OCI-LY3 (cell line): Measurements from ENCODE around the gene TTI1.

Experiments
- H2AFZ ChIP-seq: fragments of 200-600, 300-600 bp; shearing (Covaris generic); 2 replicates; pipeline ENCODE4 v1.6.0; 2014; ENCODE audit warnings: antibody characterized with exemption, low read depth, low read length
- H3K27ac ChIP-seq: fragments of 200-600, 300-600 bp; sonication (generic); 2 replicates; pipeline ENCODE4 v1.5.1; 2014; ENCODE audit warnings: mild to moderate bottlenecking, low read length, moderate library complexity, mixed read lengths
- H3K27me3 ChIP-seq: fragments of 200-600, 300-600 bp; sonication (generic); 2 replicates; pipeline ENCODE4 v1.6.1; 2014; ENCODE audit warnings: low read depth, low read length, mixed read lengths
- H3K36me3 ChIP-seq: fragments of 200-600, 300-600 bp; sonication (generic); replicated peaks from 2 replicates; pipeline ENCODE3; 2014; ENCODE audit warnings: low read depth, low read length, mixed read lengths
- H3K4me1 ChIP-seq: fragments of 300-600, 200-600 bp; sonication (generic); 2 replicates; pipeline ENCODE4 v1.6.1; 2014; ENCODE audit warnings: low read length, mixed read lengths
- H3K4me2 ChIP-seq: fragments of 200-600, 300-600 bp; sonication (generic); 2 replicates; pipeline ENCODE4 v1.6.1; 2014; ENCODE audit warnings: low read length, mixed read lengths
- H3K4me3 ChIP-seq: fragments of 300-600, 200-600 bp; sonication (generic); 2 replicates; pipeline ENCODE4 v1.5.1; 2014; ENCODE audit warnings: antibody characterized with exemption, mild to moderate bottlenecking, low read length, moderate library complexity
- H3K79me2 ChIP-seq: fragments of 300-600, 200-600 bp; shearing (Covaris generic); 2 replicates; pipeline ENCODE4 v1.6.1; 2014; ENCODE audit warnings: mild to moderate bottlenecking, low read length, mixed read lengths
- H3K9ac ChIP-seq: fragments of 300-600, 200-600 bp; shearing (Covaris generic); 2 replicates; pipeline ENCODE4 v1.6.0; 2014; ENCODE audit warnings: mild to moderate bottlenecking, low read length, moderate library complexity
- H3K9me3 ChIP-seq: fragments of 200-600, 300-600 bp; shearing (Covaris generic); 2 replicates; pipeline ENCODE4 v1.6.1; 2014; ENCODE audit warnings: low read length, mixed read lengths; ENCODE audit not compliant: insufficient read depth
- H4K20me1 ChIP-seq: fragments of 200-600, 300-600 bp; sonication (generic); 2 replicates; pipeline ENCODE4 v1.6.1; 2016; ENCODE audit warnings: low read length, mixed read lengths; ENCODE audit not compliant: insufficient read depth
- EZH2phosphoT487 ChIP-seq: fragments of 200-600 bp; shearing (Covaris generic); IDR thresholded peaks from 2 replicates; pipeline ENCODE4 v1.6.1; 2018; ENCODE audit warnings: antibody characterized with exemption, mixed run types, low read depth
- TF ChIP-seq, protein P1 (sequence below): fragments of 200-600, 300-600 bp; sonication (generic); IDR thresholded peaks from 2 replicates; pipeline ENCODE4 v1.5.1; 2014; ENCODE audit warnings: antibody characterized with exemption, low read length, low read depth

TTI1 gene

DNA sequence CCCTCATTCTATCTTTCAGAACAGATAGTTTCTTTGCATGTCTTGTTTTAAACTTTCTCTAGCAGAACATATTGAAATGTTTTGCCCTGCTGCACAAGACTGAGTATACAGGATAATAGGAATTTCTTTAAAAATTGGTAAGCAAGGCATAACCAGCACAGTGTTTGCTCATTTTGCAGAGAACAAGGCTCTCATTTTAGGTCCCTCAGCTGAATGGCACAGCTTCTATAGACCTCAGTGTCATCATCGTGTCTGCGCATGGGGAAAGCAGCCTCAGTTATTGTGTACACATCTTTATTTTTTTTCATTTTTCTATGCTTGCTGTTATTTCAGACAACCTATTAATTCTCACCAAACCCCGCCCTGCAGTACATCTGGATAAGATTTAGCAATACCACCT is 35.7 kb downstream of the TTI1 start:
- Histone ChIP-seq H3K27ac (no peak overlapping the region), H3K4me1 (peaks cover 16% of the 10 kb centered on the region), H3K9me3 (no peaks in the 10 kb centered on the region), H3K27me3 (no peaks in the 10 kb centered on the region), H3K9ac (no peak overlapping the region), H2AFZ (no peak overlapping the region), H3K36me3 (peaks cover 85% of the 10 kb centered on the region), H3K4me2 (no peak overlapping the region), H3K4me3 (no peak overlapping the region), H4K20me1 (peaks cover 3% of the 10 kb centered on the region; the same call in 1 of the 2 replicates), H3K79me2 (no peaks in the 10 kb centered on the region)
- TF ChIP-seq, protein P1, sequence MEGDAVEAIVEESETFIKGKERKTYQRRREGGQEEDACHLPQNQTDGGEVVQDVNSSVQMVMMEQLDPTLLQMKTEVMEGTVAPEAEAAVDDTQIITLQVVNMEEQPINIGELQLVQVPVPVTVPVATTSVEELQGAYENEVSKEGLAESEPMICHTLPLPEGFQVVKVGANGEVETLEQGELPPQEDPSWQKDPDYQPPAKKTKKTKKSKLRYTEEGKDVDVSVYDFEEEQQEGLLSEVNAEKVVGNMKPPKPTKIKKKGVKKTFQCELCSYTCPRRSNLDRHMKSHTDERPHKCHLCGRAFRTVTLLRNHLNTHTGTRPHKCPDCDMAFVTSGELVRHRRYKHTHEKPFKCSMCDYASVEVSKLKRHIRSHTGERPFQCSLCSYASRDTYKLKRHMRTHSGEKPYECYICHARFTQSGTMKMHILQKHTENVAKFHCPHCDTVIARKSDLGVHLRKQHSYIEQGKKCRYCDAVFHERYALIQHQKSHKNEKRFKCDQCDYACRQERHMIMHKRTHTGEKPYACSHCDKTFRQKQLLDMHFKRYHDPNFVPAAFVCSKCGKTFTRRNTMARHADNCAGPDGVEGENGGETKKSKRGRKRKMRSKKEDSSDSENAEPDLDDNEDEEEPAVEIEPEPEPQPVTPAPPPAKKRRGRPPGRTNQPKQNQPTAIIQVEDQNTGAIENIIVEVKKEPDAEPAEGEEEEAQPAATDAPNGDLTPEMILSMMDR = no peak
- TF ChIP-seq EZH2phosphoT487 = no peak

- Histone ChIP-seq H3K4me3 (no peak overlapping the region), H4K20me1 (peaks cover 3% of the 10 kb centered on the region; the same call in 1 of the 2 replicates), H3K36me3 (peaks cover 86% of the 10 kb centered on the region), H3K4me2 (no peak overlapping the region), H3K79me2 (no peaks in the 10 kb centered on the region), H3K27ac (no peak overlapping the region), H3K4me1 (peaks cover 31% of the 10 kb centered on the region), H3K27me3 (no peaks in the 10 kb centered on the region), H2AFZ (no peak overlapping the region), H3K9ac (no peak overlapping the region), H3K9me3 (no peaks in the 10 kb centered on the region)
- TF ChIP-seq, protein P1 = no peak
Observed at GRCh38 chr20:37995856-37996605, 37.2 kb downstream of the TTI1 start.

- Histone ChIP-seq H4K20me1 (peaks cover 7% of the 10 kb centered on the region), H3K36me3 (peaks cover 82% of the 10 kb centered on the region), H3K27ac (no peak overlapping the region), H3K27me3 (no peaks in the 10 kb centered on the region), H3K79me2 (no peaks in the 10 kb centered on the region), H3K9me3 (no peaks in the 10 kb centered on the region), H3K9ac (no peak overlapping the region), H3K4me1 (peaks cover 34% of the 10 kb centered on the region), H3K4me3 (no peak overlapping the region), H2AFZ (no peak overlapping the region), H3K4me2 (no peak overlapping the region)
- TF ChIP-seq EZH2phosphoT487 = no peak
Observed at GRCh38 chr20:37994512-37994911, 38.7 kb downstream of the TTI1 start.

DNA sequence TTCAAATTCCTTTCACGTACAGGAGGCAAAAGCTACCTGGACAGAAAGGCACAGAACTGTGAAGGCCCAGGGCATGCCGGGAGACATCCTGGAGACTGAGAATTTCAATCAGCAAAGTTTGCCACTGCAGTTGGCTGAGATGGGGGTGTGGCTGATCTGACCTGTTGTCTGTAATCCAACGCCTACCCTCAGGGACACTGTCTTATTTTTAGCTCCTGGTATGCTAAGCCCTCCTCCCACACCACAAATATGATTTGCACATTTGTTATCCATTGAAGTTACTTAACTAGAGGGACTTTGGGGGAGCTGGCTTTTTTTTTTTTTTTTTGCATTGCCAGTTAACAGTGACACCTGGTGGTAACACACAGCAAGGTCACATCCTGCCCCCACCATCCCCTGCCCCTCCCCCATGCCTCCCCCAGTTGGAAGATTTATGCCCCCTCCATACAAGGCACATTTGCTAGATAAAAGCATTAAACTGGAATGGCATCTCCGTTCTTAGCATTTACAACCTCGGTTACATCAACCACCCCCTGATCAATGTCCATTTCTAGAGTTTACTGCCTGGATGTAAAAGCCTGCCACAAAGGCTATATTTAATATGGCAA is 40.4 kb downstream of the TTI1 start:
- Histone ChIP-seq H4K20me1 (peaks cover 7% of the 10 kb centered on the region), H2AFZ (no peak overlapping the region), H3K9me3 (no peaks in the 10 kb centered on the region), H3K4me2 (no peak overlapping the region), H3K4me3 (no peak overlapping the region), H3K36me3 (peaks cover 85% of the 10 kb centered on the region), H3K27ac (no peak overlapping the region), H3K79me2 (no peaks in the 10 kb centered on the region), H3K4me1 (peaks cover 34% of the 10 kb centered on the region), H3K9ac (no peak overlapping the region), H3K27me3 (no peaks in the 10 kb centered on the region)
- TF ChIP-seq EZH2phosphoT487 = no peak
- TF ChIP-seq, protein P1 = peak; percentile 86
